Gastroesophageal sphincter (tissue), 4 donors: ENCODE measurements around the gene DBN1. TPM values are rescaled to one million over a fixed set of nuclear protein-coding genes. Genes with fewer than 3 reads are reported as not detected.

ENCODE experiments used
- ATAC-seq: fragments of 150-250 bp; one replicate; pipeline ENCODE4 v1.9.1; 2016; ENCODE audit warnings: mild to moderate bottlenecking, moderate library complexity
- H3K27ac ChIP-seq, 4 donors: fragments of 200-600 bp; sonication (generic) in 3 of 4; 1 replicate in 3 of 4; 2 replicates in 1 of 4; pipeline ENCODE4 v1.5.1; 2016 to 2019
- H3K27me3 ChIP-seq: fragments of 200-600 bp; sonication (generic); one replicate; pipeline ENCODE4 v1.5.1; 2019
- H3K36me3 ChIP-seq, 2 donors: fragments of 200-600 bp; sonication (generic); one replicate each; pipeline ENCODE4 v1.5.1; 2019; ENCODE audit warnings: control low read depth in 1 of 2
- H3K4me1 ChIP-seq, 3 donors: fragments of 200-600 bp; sonication (generic); 1 replicate in 2 of 3; 2 replicates in 1 of 3; pipeline ENCODE4 v1.5.1; 2016 to 2019; ENCODE audit warnings: control low read depth in 2 of 3
- H3K4me3 ChIP-seq, 2 donors: fragments of 200-600 bp; sonication (generic); one replicate each; pipeline ENCODE4 v1.5.1; 2019; ENCODE audit warnings: mild to moderate bottlenecking in 1 of 2, moderate library complexity in 1 of 2
- H3K9me3 ChIP-seq, 3 donors: fragments of 200-600 bp; sonication (generic); one replicate each; pipeline ENCODE4 v1.5.1; 2017 to 2019; ENCODE audit warnings: control low read depth in 2 of 3
- CTCF ChIP-seq, 4 experiments: fragments of 200-600 bp in 2 of 4; fragments of 450-650 bp in 2 of 4; sonication (generic) in 1 of 4; IDR thresholded peaks; one replicate each; pipeline ENCODE4 v1.5.1; 2017 to 2019; ENCODE audit warnings: antibody characterized with exemption in 4 of 4, mild to moderate bottlenecking in 2 of 4, moderate library complexity in 2 of 4
- EP300 ChIP-seq: sonication (generic); formaldehyde crosslinking; IDR thresholded peaks from one replicate; pipeline ENCODE4 v1.6.1; 2017; ENCODE audit warnings: antibody characterized with exemption, mild to moderate bottlenecking
- POLR2A ChIP-seq, 2 donors: fragments of 450-650 bp; IDR thresholded peaks; one replicate each; pipeline ENCODE4 v1.6.1; 2017; ENCODE audit warnings: antibody characterized with exemption in 2 of 2, mild to moderate bottlenecking in 2 of 2, moderate library complexity in 1 of 2
- POLR2AphosphoS5 ChIP-seq: sonication (generic); formaldehyde crosslinking; IDR thresholded peaks from one replicate; pipeline ENCODE4 v1.6.1; 2017; ENCODE audit warnings: antibody characterized with exemption
- WGBS, 2 donors: methylation state at CpG; one replicate each; pipeline ENCODE4 v1.1.5; 2018; ENCODE audit warnings: low coverage in 1 of 2; 5-methylcytosine and 5-hydroxymethylcytosine counted together
- total RNA-seq, 4 donors: library from RNA; depleted of rRNA; stranded (reverse); fragments of >200 nt; gene quantifications; one replicate each; pipeline ENCODE4 v1.1.0, GENCODE V29; 2016

DBN1 gene
- total RNA-seq, 4 donors from 2014 or later, result 87.1 to 154 (median 124) TPM

DNA sequence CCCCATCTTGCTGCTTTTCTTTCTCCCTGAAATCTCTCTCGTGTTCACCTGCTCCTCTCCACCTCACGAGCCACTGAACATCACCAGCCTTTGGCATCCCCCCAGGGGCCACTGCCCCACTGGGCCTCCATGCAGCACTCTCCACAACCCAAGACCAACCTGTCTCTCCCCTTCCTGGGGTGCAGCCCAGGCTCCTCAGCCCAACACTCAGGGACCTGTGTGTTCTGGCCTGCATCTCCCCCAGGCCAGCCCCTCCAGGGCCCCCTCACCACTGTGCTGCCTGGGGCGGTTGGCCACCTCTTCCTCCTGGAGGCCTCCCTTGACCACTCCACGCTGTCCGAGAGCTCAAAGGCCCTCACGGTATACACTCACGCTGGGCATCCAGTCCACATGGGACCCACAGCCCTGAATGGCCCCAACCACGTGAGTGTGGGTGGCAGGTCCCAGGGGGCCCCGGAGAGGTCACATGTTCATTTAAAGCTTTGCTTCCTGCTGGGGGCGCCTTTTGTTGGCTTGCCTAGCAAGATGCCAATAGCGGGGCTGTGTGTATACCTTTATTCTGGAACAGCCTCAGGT is 36.6 kb upstream of the DBN1 start:
- 57 to 58% methylated on average over 2 to 3 of the region's 11 CpGs for WGBS, 2 donors

GRCh38 chr5:177509381-177509951 is 36.0 kb upstream of the DBN1 start, which contains the start of gene DOK3:
Gene DOK3 (minus strand): TSS chr5:177509826. CDS start chr5:177509540, 286 bp downstream.
- H3K4me3 ChIP-seq, result peak within 1 kb of the TSS in 1 of 2 donors; percentile 39

More for the DNA sequence above, 36.6 kb upstream of the DBN1 start:
- peaks cover 0 to 52% of the 10 kb centered on the region in 2 donors for H3K36me3 ChIP-seq
- peaks cover 0 to 11% (median 0%) of the 10 kb centered on the region in 3 donors for H3K4me1 ChIP-seq
- peak overlapping the region in 1 of 2 donors; percentile 39 for H3K4me3 ChIP-seq
- TF ChIP-seq EP300, result no peak
- no peak for TF ChIP-seq CTCF (IDR thresholded peaks at IDR 0.05)
- no peak for TF ChIP-seq POLR2AphosphoS5
- TF ChIP-seq POLR2A (IDR thresholded peaks at IDR 0.05), result no peak
- peak overlapping the region in 2 of 4 donors; percentile 45 to 56 for H3K27ac ChIP-seq
- H3K9me3 ChIP-seq, result no peaks in the 10 kb centered on the region
- ATAC-seq, result no peak
- H3K27me3 ChIP-seq, result no peaks in the 10 kb centered on the region

DNA sequence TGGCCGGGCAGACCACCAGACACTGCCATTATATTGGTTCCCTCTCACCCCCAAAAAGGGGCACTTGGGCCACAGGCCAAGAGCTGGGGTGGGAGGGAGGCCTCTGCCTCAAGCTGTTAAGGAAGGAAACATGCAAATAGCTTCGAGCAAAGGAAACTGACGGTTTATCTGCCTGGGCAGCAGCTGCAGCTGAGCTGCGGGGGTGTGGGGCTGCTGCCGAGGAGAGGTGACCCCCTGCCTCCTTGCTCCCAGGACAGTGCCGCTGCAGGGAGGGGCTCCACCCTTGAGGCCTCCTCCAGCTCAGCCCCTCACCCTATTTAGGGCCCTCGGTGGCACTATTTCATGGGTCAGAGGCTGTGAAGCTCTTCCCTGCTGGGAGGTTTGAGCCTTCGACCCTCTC is 35.4 kb upstream of the DBN1 start:
- WGBS, 2 donors, result 40 to 80% methylated on average over 2 to 5 of the region's 8 CpGs
- peak overlapping the region in 1 of 2 donors; percentile 39 for H3K4me3 ChIP-seq

More at GRCh38 chr5:177509381-177509951, 36.0 kb upstream of the DBN1 start, which contains the start of gene DOK3:
- H3K9me3 ChIP-seq, result no peaks in the 10 kb centered on the region
- WGBS, 2 donors, result no CpG with 5 or more reads among the region's 20 CpGs
- ATAC-seq, result peak; percentile 40
- H3K27me3 ChIP-seq, result no peaks in the 10 kb centered on the region
- H3K36me3 ChIP-seq, result peaks cover 0 to 46% of the 10 kb centered on the region in 2 donors
- TF ChIP-seq EP300 (no peak), POLR2A (IDR thresholded peaks at IDR 0.05) (no peak), POLR2AphosphoS5 (no peak), CTCF (IDR thresholded peaks at IDR 0.05) (no peak)
- H3K4me1 ChIP-seq, result peaks cover 0 to 5% (median 0%) of the 10 kb centered on the region in 3 donors
- H3K27ac ChIP-seq, result peak within 1 kb of the TSS in 2 of 4 donors; percentile 45 to 56

GRCh38 chr5:177508221-177508611 is 34.8 kb upstream of the DBN1 start:
- Histone ChIP-seq H3K4me3 (peak overlapping the region in 1 of 2 donors; percentile 39), H3K4me1 (no peaks in the 10 kb centered on the region), H3K36me3 (peaks cover 0 to 37% of the 10 kb centered on the region in 2 donors), H3K27ac (no peak overlapping the region), H3K9me3 (no peaks in the 10 kb centered on the region), H3K27me3 (no peaks in the 10 kb centered on the region)
- WGBS, 2 donors, result 87% methylated on average over 3 of the region's 26 CpGs; no CpG with 5 or more reads in 1 of the 2 donors
- no peak for TF ChIP-seq CTCF (IDR thresholded peaks at IDR 0.05)
- TF ChIP-seq POLR2AphosphoS5, result no peak
- TF ChIP-seq EP300, result no peak
- no peak for TF ChIP-seq POLR2A (IDR thresholded peaks at IDR 0.05)
- no peak for ATAC-seq

More for the DNA sequence above, 35.4 kb upstream of the DBN1 start:
- H3K36me3 ChIP-seq, result peaks cover 0 to 43% of the 10 kb centered on the region in 2 donors
- no peaks in the 10 kb centered on the region for H3K27me3 ChIP-seq
- peak overlapping the region in 2 of 4 donors; percentile 45 to 56 for H3K27ac ChIP-seq
- no peaks in the 10 kb centered on the region for H3K9me3 ChIP-seq
- ATAC-seq, result no peak
- no peak for TF ChIP-seq POLR2AphosphoS5
- no peak for TF ChIP-seq POLR2A (IDR thresholded peaks at IDR 0.05)
- TF ChIP-seq EP300, result no peak
- no peak for TF ChIP-seq CTCF (IDR thresholded peaks at IDR 0.05)
- H3K4me1 ChIP-seq, result no peaks in the 10 kb centered on the region
